Anterior cingulate cortex (tissue), 58 donors: ENCODE data around the gene CYB561A3.

ENCODE experiments used
- DNase-seq, 58 donors: peaks; one replicate each; lab custom pipeline; 2025; lab: John Stamatoyannopoulos, UW

Gene CYB561A3

GRCh38 chr11:61369372-61370348, 8.0 kb upstream of the CYB561A3 start:
- DNase-seq: peak in 2 of 58 donors; percentile 24 to 70

- no peak for DNase-seq
These were observed 7.0 kb upstream of the CYB561A3 start for GRCh38 chr11:61368646-61369045.

- DNase-seq: no peak
These were observed 5.7 kb upstream of the CYB561A3 start for GRCh38 chr11:61367406-61367805.

- no peak for DNase-seq
These were observed 2.5 kb upstream of the CYB561A3 start for GRCh38 chr11:61364012-61364675.

GRCh38 chr11:61362542-61362875, 827 bp upstream of the CYB561A3 start:
- peak in 4 of 58 donors; percentile 17 to 53 (median 45) for DNase-seq

- DNase-seq: peak in 1 of 58 donors; percentile 43
These were observed 393 bp downstream of the CYB561A3 start for GRCh38 chr11:61361237-61361740.

- no peak for DNase-seq
These were observed 2.2 kb downstream of the CYB561A3 start for GRCh38 chr11:61359516-61359915.

- no peak for DNase-seq
These were observed 3.1 kb downstream of the CYB561A3 start for GRCh38 chr11:61358566-61358965.

GRCh38 chr11:61357894-61358239, 3.8 kb downstream of the CYB561A3 start:
- no peak for DNase-seq

GRCh38 chr11:61357233-61357893, 4.3 kb downstream of the CYB561A3 start:
- peak in 4 of 58 donors; percentile 10 to 17 (median 14) for DNase-seq

- DNase-seq: no peak
These were observed 5.0 kb downstream of the CYB561A3 start for GRCh38 chr11:61356706-61357105.

- no peak for DNase-seq
These were observed 7.5 kb downstream of the CYB561A3 start for GRCh38 chr11:61354208-61354607.

GRCh38 chr11:61353131-61354067, 8.3 kb downstream of the CYB561A3 start:
- DNase-seq: no peak

- no peak for DNase-seq
These were observed 9.6 kb downstream of the CYB561A3 start for GRCh38 chr11:61352038-61352437.

GRCh38 chr11:61350803-61351202, 10.9 kb downstream of the CYB561A3 start:
- DNase-seq: no peak

GRCh38 chr11:61350336-61350735, 11.3 kb downstream of the CYB561A3 start:
- no peak for DNase-seq

GRCh38 chr11:61349916-61350315, 11.8 kb downstream of the CYB561A3 start:
- no peak for DNase-seq

GRCh38 chr11:61349189-61349751, 12.4 kb downstream of the CYB561A3 start:
- DNase-seq: no peak

- no peak for DNase-seq
These were observed 13.7 kb downstream of the CYB561A3 start for GRCh38 chr11:61347916-61348461.
